KG1 (cell line): ENCODE data around the gene PICK1.

Experiments used
- DNase-seq: peaks from one replicate; lab custom pipeline; 2025; lab: John Stamatoyannopoulos, UW

Gene PICK1

GRCh38 chr22:38088629-38089473 is 31.6 kb downstream of the PICK1 start:
- DNase-seq = no peak

- DNase-seq = no peak
These were observed 32.3 kb downstream of the PICK1 start for GRCh38 chr22:38089474-38089851.

GRCh38 chr22:38097058-38097457 is 39.9 kb downstream of the PICK1 start:
- DNase-seq = no peak

- DNase-seq = no peak
These were observed 40.6 kb downstream of the PICK1 start for GRCh38 chr22:38097557-38098409.

DNA sequence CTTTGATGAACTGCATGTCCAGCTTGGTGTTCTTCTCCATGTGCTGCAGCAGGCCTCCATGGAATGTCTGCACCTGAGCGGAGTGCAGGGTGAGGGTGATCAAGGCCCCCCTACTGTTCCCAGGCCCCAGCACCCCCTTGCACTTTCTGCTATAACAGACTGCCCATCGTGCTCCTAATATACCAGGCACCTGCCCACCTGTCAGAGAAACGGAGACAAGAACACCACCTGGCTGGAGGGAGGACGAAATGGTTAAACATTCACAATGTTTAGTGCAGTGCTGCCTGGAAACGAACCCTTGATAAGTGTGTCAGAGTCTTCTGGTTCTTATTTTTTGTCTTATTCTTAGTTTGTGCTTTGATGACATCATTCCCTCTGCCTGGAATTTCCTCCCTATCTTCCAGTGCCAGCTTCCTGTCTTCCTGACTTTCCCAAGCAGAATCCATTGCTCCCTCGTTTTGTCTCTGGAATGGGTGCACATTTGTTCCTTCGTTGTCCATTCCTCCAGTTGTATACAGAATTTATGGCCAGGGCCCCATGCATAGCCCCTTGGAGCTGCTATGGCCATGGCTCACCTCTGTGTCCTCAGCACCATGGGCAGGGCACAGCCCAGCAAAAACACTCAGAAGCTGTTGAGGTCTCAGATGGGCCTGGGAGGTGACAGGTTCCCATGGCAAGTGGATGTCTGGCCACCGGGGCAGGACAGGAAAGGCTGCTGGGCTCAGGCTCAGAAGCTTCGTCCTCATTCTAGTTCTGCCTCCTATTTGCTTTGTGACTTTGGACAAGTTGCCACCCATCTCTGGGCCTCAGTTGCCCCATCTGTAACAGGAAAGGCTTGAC is 41.4 kb downstream of the PICK1 start:
- DNase-seq = no peak

DNA sequence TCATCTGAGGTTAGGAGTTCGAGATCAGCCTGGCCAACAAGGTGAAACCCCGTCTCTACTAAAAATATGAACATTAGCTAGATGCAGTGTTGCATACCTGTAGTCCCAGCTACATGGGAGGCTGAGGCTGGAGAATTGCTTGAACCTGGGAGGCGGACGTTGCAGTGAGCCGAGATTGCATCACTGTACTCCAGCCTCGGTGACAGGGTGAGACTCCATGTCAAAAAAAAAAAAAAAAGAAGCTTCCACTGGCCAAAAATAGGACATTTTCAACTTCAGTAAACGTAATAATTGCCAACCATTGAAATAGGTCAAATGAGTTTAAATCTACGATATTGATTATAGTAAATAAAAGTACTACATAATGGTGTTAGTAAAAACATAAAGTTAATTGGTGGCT is 46.4 kb downstream of the PICK1 start:
- DNase-seq = no peak

- no peak for DNase-seq
These were observed 46.9 kb downstream of the PICK1 start for GRCh38 chr22:38104084-38104483.

GRCh38 chr22:38106814-38107578 is 49.8 kb downstream of the PICK1 start:
- no peak for DNase-seq

- no peak for DNase-seq
These were observed 50.7 kb downstream of the PICK1 start for GRCh38 chr22:38107692-38108515.

DNA sequence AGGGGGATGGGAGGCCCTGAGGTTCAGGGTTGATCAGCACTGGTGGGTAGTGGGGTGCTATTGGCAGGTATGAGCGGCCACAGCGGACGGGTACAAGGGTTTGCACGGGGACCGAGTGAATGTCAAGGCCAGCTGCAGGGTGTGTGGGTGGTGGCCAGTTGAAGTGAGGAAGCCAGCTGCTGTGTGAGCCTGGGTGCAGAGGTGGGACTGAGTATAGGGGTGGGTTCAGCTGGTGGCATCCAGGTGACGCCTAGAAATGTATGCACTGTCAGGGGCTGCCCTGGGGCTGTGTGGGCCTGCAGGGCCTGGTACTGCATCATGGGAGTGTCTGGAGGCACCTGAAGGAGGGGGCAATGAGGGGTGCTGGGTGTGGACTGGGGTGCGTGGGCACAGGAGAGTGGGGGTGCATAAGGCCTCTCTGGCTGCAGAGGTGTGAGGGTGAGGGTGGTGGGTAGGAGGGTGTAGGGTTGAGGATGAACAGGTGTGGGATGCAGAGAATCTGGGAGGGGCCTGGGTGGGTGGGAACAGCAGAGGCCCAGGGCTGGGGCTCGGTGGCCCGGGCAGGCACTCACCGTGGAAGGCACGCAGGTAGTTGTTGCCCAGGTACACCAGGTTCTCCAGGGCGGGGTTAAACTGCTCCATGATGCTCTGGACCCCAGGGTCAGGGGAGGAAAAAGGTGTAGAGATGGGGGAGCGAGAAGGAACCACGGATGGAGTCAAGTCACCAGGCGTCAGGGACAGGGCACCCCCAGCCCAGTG is 51.5 kb downstream of the PICK1 start:
- DNase-seq = no peak

GRCh38 chr22:38109371-38110001 is 52.3 kb downstream of the PICK1 start:
- no peak for DNase-seq

DNA sequence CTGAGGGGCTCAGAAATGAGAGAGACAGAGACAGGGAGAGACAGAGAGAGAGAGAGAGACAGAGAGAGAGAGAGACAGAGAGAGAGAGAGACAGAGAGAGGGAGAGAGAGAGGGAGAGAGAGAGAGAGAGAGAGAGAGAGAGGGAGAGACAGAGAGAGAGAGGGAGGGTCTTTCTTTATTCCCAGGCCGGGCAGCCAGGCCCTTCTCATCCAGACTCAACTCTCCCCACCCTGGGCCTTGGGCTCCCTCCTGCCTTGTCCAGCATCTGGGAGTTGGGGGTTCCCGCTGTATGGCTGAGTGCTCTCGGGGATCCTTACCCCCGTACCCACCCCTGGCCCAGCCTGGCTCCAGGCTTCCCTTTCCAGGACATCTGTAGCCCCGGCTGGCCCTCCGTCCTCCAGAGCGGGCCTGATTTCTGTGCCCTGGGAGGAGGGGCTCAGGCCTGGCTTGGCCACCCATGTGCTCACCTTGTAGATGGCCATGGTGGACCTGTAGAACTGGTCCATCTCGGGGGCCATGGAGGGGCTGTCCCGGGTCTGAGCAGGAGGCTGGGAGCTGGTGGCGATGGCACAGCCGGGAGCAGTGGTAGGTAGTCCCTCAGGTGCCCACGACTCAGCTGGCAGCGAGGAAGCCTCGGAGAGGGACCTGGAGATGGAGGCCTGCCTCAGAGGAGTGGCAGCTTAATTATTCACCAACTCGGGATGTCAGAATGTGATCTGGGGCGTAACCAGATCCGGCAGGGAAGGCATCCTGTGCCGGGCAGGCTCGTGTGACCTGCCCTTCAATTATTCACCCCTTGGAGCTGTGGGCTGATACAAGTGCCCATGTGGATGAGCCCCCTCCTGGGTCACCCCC is 53.0 kb downstream of the PICK1 start, which contains the start of gene BAIAP2L2:
TSS of gene BAIAP2L2 (minus strand) at position 677 of the 855 bp plus-strand sequence. CDS start at position 518, 159 bp downstream.
- no peak for DNase-seq

GRCh38 chr22:38110863-38111852 is 54.0 kb downstream of the PICK1 start:
- DNase-seq = no peak

DNA sequence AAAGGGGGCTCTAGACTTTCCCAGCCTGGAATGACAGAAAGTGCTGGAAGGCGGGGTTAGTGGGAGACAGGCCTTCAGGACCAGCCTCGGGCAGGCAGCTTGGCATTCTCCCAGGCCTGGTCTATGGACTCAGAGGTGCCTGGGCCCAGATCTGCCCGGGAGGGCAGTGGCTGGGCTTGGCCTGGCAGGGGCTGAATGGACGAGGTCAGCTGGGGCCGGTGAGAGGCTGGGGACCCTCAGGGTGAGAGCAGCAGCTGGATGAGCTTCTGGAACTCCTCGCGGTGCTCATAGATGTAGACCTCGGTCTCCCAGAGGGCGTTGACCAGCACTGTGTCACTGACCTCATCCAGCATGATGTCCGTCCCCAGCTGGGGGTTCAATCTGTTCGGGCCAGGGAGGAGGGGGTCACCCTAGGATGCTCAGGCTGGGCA is 54.7 kb downstream of the PICK1 start:
- DNase-seq = no peak

DNA sequence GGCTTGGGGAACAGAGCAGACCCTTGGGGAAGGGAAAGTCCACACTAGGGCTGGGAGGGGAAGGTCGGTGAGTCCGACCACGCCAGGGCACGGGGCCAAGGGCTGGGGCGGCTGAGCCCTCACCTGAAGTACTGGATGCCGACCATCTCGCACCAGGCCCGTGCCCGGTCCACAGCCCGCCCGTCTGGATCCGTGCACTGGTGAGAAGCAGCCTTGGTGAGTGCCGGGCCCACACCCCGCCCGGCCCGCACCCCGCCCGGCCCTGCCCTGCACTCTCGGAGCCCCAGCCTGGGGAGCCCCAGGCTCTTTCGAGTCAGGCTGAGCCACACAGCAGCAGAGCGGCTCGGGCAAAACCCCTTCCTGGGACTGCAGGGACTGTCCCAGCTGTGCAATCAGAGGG is 55.2 kb downstream of the PICK1 start:
- DNase-seq = no peak

GRCh38 chr22:38114484-38115398 is 57.5 kb downstream of the PICK1 start:
- DNase-seq = peak; percentile 13
